Vagina (tissue), 2 donors: ENCODE measurements around the gene NTM.

Experiments
- POLR2A ChIP-seq, 2 donors: fragments of 450-650 bp; IDR thresholded peaks; one replicate each; pipeline ENCODE4 v1.6.1; 2017; ENCODE audit warnings: antibody characterized with exemption in 2 of 2, mild to moderate bottlenecking in 2 of 2, moderate library complexity in 2 of 2
- POLR2AphosphoS5 ChIP-seq, 2 donors: sonication (generic); formaldehyde crosslinking; IDR thresholded peaks; one replicate each; pipeline ENCODE4 v1.9.0; 2017; ENCODE audit warnings: antibody characterized with exemption in 2 of 2, mild to moderate bottlenecking in 2 of 2, low read depth in 1 of 2; ENCODE audit not compliant: insufficient read depth in 1 of 2

DNA sequence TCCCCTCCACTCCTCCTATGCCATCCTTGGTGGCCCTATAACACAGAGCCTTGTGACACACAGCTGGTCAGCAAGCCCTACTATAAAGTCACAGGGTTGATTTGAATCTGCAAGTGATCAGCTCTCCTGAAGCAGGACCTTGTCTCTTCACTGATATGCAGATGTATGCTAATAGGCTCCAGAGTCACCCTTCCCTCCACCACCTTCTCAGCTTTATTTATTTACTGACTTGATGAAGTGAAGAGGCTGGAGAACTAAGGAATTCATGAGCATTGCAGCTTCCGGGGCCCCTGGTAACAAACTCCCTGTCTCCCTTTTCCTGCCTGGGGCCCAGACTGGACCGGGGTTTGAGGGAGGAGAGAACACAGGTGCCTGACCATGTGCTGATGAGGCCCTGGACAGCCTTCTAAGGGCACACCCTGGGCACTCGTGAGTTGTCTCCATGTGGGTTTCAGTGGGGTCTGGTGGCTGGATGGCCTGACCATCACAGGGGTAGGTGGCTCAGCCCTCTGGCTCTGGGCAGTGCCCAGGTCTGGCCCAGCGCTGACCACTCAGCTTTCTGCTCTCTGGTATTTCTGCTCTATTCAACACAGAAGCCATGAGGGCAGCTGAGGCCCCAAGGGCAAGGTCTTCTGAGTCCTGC, 307.5 kb downstream of the NTM start:
- TF ChIP-seq POLR2A (IDR thresholded peaks at IDR 0.05) (no peak), POLR2AphosphoS5 (IDR thresholded peaks at IDR 0.05; ENCODE audit: insufficient read depth in 1 of 2, low read depth in 1 of 2) (no peak)
